ENCODE measurements around the gene GPR39. TPM values are rescaled to one million over a fixed set of nuclear protein-coding genes. Genes with fewer than 3 reads are reported as not detected.

Gene GPR39
- total and polyA plus RNA-seq, 2 donors (not counting 1 experiment from before 2014, with no cell fraction given), result 1.00 to 1.3 TPM

GRCh38 chr2:132484144-132484543 is 67.5 kb downstream of the GPR39 start:
- no peaks in the 10 kb centered on the region for H4K20me1 ChIP-seq (ENCODE audit: control insufficient read depth, extremely low read depth, insufficient read depth, low read length)
- H3K36me3 ChIP-seq (ENCODE audit: control insufficient read depth, insufficient read depth, low read length), result no peaks in the 10 kb centered on the region
- H3K4me3 ChIP-seq (replicated peaks in 1 of 4; ENCODE audit: control extremely low read depth in 1 of 4, insufficient read depth in 1 of 4, low read depth in 3 of 4, low read length in 4 of 4), result no peak overlapping the region
- H3K27me3 ChIP-seq (ENCODE audit: control insufficient read depth, insufficient read depth, low read length), result no peaks in the 10 kb centered on the region
- DNase-seq (ENCODE audit: low read depth in 2 of 2), result no peak
- H3K4me1 ChIP-seq (ENCODE audit: control insufficient read depth, extremely low read depth, insufficient read depth, low read length), result no peaks in the 10 kb centered on the region
- H2AFZ ChIP-seq (ENCODE audit: low read length), result no peak overlapping the region
- no peaks in the 10 kb centered on the region for H3K79me2 ChIP-seq (ENCODE audit: control insufficient read depth, insufficient read depth, low read length)
- H3K4me2 ChIP-seq (ENCODE audit: extremely low read depth, insufficient read depth, low read length), result no peak overlapping the region
- H3K9me3 ChIP-seq (ENCODE audit: control insufficient read depth, insufficient read depth, low read depth, low read length), result no peaks in the 10 kb centered on the region
- TF ChIP-seq, protein P1, sequence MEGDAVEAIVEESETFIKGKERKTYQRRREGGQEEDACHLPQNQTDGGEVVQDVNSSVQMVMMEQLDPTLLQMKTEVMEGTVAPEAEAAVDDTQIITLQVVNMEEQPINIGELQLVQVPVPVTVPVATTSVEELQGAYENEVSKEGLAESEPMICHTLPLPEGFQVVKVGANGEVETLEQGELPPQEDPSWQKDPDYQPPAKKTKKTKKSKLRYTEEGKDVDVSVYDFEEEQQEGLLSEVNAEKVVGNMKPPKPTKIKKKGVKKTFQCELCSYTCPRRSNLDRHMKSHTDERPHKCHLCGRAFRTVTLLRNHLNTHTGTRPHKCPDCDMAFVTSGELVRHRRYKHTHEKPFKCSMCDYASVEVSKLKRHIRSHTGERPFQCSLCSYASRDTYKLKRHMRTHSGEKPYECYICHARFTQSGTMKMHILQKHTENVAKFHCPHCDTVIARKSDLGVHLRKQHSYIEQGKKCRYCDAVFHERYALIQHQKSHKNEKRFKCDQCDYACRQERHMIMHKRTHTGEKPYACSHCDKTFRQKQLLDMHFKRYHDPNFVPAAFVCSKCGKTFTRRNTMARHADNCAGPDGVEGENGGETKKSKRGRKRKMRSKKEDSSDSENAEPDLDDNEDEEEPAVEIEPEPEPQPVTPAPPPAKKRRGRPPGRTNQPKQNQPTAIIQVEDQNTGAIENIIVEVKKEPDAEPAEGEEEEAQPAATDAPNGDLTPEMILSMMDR (conservative IDR thresholded peaks at IDR 0.05 in 1 of 2, IDR thresholded peaks at IDR 0.05 in 1 of 2; ENCODE audit: low read depth in 1 of 2, low read length in 2 of 2), result no peak
- no peak for TF ChIP-seq EZH2 (IDR thresholded peaks at IDR 0.05; ENCODE audit: low read length, missing control alignments)
- no peak overlapping the region for H3K9ac ChIP-seq (ENCODE audit: insufficient read depth, low read length)
- H3K27ac ChIP-seq (ENCODE audit: insufficient read depth, low read length), result no peak overlapping the region

GRCh38 chr2:132488491-132488890 is 71.9 kb downstream of the GPR39 start:
- H3K27ac ChIP-seq (ENCODE audit: insufficient read depth, low read length), result no peak overlapping the region

DNA sequence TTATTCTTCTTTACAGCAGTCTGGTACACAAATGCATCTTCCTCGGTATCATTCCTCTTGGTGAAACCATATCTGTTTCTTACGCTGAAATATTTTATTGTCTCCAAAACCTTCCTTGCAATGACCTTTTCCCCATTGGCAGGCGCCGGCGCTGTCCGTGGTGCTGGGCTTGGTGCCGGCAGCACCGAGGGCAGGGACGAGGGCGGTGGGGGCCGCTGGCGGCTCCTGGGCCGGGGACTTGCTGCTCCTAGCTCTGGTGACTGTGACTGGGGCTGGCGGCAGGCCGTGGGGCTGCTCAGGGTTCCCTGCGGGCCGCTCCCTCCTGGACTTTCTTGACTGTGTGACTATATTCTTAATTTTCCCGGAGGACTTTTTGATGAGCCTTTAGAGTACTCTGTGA is 72.5 kb downstream of the GPR39 start:
- no peak overlapping the region for H3K27ac ChIP-seq (ENCODE audit: insufficient read depth, low read length)
- no peak for TF ChIP-seq EZH2 (IDR thresholded peaks at IDR 0.05; ENCODE audit: low read length, missing control alignments)
- TF ChIP-seq, protein P1 (conservative IDR thresholded peaks at IDR 0.05 in 1 of 2, IDR thresholded peaks at IDR 0.05 in 1 of 2; ENCODE audit: low read depth in 1 of 2, low read length in 2 of 2), result no peak
- peak in 1 of 2 donors; percentile 28 for DNase-seq (ENCODE audit: low read depth in 2 of 2)

More at GRCh38 chr2:132488491-132488890, 71.9 kb downstream of the GPR39 start:
- H3K4me2 ChIP-seq (ENCODE audit: extremely low read depth, insufficient read depth, low read length), result no peak overlapping the region
- TF ChIP-seq, protein P1 (conservative IDR thresholded peaks at IDR 0.05 in 1 of 2, IDR thresholded peaks at IDR 0.05 in 1 of 2; ENCODE audit: low read depth in 1 of 2, low read length in 2 of 2), result no peak
- no peak for TF ChIP-seq EZH2 (IDR thresholded peaks at IDR 0.05; ENCODE audit: low read length, missing control alignments)
- H3K79me2 ChIP-seq (ENCODE audit: control insufficient read depth, insufficient read depth, low read length), result no peaks in the 10 kb centered on the region
- no peaks in the 10 kb centered on the region for H4K20me1 ChIP-seq (ENCODE audit: control insufficient read depth, extremely low read depth, insufficient read depth, low read length)
- no peak overlapping the region for H3K4me3 ChIP-seq (replicated peaks in 1 of 4; ENCODE audit: control extremely low read depth in 1 of 4, insufficient read depth in 1 of 4, low read depth in 3 of 4, low read length in 4 of 4)
- DNase-seq (ENCODE audit: low read depth in 2 of 2), result no peak
- H3K9me3 ChIP-seq (ENCODE audit: control insufficient read depth, insufficient read depth, low read depth, low read length), result no peaks in the 10 kb centered on the region
- no peaks in the 10 kb centered on the region for H3K36me3 ChIP-seq (ENCODE audit: control insufficient read depth, insufficient read depth, low read length)
- H3K4me1 ChIP-seq (ENCODE audit: control insufficient read depth, extremely low read depth, insufficient read depth, low read length), result no peaks in the 10 kb centered on the region
- H2AFZ ChIP-seq (ENCODE audit: low read length), result no peak overlapping the region
- no peak overlapping the region for H3K9ac ChIP-seq (ENCODE audit: insufficient read depth, low read length)
- H3K27me3 ChIP-seq (ENCODE audit: control insufficient read depth, insufficient read depth, low read length), result no peaks in the 10 kb centered on the region

More for the DNA sequence above, 72.5 kb downstream of the GPR39 start:
- no peak overlapping the region for H2AFZ ChIP-seq (ENCODE audit: low read length)
- H3K4me2 ChIP-seq (ENCODE audit: extremely low read depth, insufficient read depth, low read length), result no peak overlapping the region
- H4K20me1 ChIP-seq (ENCODE audit: control insufficient read depth, extremely low read depth, insufficient read depth, low read length), result no peaks in the 10 kb centered on the region
- no peak overlapping the region for H3K4me3 ChIP-seq (replicated peaks in 1 of 4; ENCODE audit: control extremely low read depth in 1 of 4, insufficient read depth in 1 of 4, low read depth in 3 of 4, low read length in 4 of 4)
- H3K36me3 ChIP-seq (ENCODE audit: control insufficient read depth, insufficient read depth, low read length), result no peaks in the 10 kb centered on the region
- H3K9ac ChIP-seq (ENCODE audit: insufficient read depth, low read length), result no peak overlapping the region
- H3K79me2 ChIP-seq (ENCODE audit: control insufficient read depth, insufficient read depth, low read length), result no peaks in the 10 kb centered on the region
- no peaks in the 10 kb centered on the region for H3K9me3 ChIP-seq (ENCODE audit: control insufficient read depth, insufficient read depth, low read depth, low read length)
- H3K4me1 ChIP-seq (ENCODE audit: control insufficient read depth, extremely low read depth, insufficient read depth, low read length), result no peaks in the 10 kb centered on the region
- no peaks in the 10 kb centered on the region for H3K27me3 ChIP-seq (ENCODE audit: control insufficient read depth, insufficient read depth, low read length)
